GM21367 (cell line): ENCODE measurements around the gene PLB1.

Source experiments
- ATAC-seq: cut with Tn5 transposase; IDR thresholded peaks from one replicate; pipeline ENCODE4 v1.9.1; 2021; ENCODE audit not compliant: unreplicated experiment

Gene PLB1

DNA sequence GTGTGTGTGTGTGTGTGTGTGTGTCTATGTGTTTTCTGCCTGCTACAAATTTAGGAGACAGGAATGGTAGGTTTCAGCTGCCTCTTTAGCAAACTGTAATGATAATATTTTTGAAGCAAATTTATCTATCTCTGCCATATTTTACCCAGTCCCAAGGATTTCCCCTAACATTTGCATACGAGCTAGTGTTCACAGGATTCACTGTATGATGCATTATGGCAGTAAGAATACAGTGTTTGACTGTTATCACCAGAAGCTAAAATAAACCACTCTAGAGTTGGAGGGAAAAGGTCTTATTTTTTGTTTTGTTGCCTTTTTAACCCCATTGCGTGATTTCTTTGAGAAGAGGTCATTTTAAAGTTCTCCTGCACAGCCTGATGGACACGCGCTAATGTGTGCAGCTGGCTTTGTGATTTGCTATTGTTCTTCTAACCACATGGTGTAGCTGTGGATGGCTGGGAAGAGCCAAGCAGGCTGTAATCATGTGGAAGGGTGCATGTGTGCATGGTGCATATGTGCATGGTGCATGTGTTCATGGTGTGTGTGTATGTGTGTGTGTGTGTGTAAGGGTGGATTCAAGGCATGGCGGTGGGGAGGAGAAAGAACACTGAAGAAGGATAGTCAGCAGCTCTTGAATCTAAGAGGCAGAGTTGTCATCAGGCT is 62.4 kb downstream of the PLB1 start:
- no peak for ATAC-seq

DNA sequence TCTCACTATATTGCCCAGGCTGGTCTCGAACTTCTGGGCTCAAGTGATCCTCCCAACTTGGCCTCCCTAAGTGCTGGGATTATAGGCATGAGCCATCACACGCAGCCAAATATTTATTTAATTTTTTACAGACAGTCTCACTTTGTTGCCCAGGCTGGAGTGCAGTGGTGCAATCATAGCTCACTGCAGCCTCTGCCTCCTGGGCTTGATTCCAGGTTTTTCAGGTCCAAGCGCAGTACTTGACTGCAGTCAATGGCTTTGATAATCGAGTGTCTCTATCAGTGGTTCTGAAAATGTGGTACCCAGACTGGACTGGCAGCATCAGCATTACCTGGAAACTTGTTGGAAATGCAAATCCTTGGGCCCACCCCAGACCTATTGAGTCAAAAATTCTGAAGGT is 63.1 kb downstream of the PLB1 start:
- no peak for ATAC-seq

DNA sequence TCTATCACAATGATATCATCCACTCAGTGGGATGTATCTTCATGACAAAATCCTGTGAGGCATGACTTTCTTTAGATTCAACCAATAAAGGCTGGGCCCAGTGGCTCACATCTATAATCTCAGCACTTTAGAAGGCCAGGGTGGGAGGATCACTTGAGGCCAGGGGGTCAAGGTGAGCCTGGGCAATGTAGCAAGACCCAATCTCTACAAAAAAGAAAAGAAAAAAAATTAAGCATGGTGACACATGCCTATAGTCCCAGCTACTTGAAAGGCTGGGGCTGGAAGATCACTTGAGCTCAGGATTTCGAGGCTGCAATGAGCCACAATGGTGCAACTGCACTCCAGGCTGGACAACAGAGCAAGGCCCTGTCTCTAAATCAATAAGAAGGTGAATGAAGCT is 68.0 kb downstream of the PLB1 start:
- ATAC-seq, result no peak

DNA sequence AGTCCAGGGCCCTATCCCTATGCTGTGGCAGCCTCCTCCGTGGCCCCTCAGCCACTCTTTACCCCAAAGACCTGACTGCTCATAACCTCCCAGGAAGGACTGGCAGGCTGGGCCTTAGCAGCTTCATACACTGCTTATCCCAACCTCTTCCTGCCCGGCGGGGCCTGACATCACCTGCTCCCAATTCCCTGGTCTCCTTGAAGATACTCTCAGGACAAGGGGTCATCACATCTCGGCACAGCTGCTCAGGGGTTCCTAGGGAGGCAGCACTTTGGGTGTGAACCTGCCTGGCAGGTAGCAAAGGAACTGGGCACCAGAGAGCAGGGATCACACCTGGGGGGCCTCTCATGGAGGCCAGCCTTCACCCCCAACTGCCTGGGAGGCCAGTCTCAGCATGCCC is 68.5 kb downstream of the PLB1 start:
- ATAC-seq, result no peak

DNA sequence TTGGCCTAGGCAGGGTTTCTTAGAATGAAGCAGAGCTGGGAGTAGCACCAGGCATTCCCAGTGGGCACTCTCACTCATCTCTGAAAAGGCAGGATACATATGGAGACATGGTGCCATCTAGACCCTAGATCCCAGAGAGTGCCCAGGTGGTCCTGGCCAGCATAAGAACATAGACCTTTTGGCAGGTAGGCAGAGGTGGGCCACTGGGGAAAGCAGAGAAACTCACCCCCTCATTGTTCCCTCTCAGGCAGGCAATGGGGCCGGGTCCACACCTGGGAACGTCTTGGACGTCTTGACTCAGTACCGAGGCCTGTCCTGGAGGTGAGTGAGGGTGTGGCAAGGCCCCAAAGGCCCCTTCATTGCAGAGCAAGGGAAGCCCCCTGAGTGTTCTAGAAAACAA is 69.2 kb downstream of the PLB1 start:
- no peak for ATAC-seq

DNA sequence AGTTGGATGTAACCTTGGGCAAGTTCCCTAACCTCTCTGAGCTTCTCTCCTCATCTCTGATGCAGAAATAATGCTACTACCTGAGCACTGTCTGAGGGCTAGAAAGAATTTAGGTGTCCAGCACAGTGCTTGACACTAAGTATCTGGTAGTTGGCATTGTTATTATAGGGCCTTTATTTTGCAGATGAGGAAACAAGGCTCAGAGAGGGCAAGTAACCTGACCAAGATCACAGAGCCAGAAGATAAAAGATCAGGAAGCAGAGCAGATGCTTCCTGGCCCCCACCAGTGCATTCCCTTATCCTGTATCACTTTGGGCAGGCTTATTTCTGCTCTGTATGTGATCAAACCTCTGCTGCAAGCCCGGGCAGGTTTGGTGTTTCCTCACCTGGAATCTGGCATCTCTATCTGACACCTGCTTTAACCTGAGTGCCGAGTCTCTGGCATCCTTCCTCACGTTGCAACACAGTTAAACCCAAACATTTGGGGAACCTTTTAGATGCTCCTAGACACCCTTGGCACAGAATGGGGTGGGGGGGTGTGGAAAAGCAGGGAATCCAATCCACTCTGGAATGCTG is 69.9 kb downstream of the PLB1 start:
- ATAC-seq, result no peak

DNA sequence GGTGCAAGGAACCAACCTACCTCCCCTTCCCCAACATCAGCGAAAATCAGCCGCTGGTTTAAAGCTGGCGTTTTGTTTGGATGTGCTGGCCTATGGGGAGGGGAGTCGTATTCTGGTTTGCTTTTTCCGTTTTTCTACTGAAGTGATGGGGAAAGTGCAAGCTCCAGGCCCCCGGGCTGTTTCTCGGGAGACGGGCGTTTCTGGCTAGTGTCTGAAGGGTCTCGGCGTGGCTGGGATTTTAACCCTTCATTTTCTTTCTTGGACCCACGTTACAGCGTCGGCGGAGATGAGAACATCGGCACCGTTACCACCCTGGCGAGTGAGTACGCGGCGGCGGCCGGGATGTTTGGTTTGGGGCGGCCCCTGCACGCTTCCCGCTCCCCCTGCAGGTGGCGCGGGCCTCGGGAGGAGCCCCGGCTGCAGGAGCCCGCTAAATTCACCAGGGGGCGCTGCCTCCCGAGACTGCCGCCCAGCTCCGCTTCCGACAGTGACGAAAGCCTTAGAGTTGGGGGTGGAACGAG is 70.7 kb downstream of the PLB1 start:
- ATAC-seq, result peak; percentile 96

DNA sequence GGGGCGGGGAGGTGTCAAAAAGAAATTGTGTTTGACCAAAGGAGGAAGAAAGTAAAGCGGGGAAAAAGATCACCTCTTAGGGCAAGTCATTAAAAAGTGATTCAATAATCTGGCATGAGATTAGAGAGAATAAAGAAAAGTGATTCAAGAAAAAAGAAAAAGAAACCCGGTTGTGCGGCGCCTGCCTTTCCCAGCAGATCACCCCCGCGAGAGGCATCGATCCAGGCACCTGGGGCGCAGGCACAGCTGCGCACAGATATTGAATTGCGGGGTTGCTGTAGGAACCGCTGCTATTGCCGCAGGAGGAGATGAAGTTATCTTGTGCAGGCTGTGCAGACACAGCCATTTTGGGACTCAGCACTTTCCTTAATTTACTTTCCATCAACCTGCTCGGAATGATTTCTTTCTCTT is 71.2 kb downstream of the PLB1 start:
- no peak for ATAC-seq

DNA sequence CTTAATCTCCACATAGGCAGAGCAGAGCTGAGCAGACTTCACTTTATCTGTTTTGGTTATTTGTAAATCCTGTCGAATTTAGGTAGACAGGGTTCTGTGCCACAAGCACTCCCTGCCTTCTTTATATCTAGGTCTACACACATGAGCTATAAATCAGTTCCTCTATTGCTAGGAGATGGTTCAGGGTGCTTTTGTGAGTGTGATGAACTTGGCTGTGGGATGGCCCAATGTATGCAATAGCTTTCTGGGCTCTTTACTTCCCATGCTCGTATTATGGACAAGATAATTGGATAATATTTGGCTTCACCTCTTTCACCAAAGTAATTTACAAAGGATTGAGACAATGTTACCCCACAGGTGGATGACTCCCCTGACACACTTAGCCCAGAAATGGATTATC is 72.2 kb downstream of the PLB1 start:
- ATAC-seq, result no peak

DNA sequence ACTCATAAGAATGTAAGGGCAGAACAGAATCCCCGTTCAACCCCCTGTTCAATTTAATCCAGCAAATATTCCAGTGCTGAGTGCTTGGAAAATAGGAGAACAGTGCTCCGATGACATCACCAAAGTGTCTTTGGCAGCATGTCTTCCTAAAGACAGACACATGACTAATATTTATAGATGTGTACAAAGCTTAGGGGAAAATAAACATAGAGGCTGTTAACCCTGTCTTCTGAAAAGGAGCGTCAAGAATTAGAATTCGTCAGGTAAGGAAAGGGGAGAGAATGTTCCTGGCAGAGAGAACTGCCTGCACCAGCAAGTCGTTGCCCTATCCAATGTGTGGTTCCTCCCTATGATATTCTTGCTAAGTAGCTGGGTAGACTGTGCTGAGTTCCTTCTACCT is 72.7 kb downstream of the PLB1 start:
- ATAC-seq, result no peak

DNA sequence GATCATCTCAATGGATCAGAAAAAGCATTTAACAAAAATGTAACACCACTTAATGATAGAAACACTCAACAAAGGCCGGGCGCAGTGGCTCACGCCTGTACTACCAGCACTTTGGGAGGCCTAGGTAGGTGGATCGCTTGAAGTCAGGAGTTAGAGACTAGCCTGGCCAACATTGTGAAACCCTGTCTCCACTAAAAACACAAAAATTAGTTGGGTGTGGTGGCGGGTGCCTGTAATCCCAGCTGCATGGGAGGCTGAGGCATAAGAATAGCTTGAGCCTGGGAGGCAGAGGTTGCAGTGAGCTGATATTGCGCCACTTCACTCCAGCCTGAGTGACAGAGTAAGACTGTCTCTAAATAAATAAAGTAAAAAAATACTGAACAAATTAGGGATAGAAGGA is 74.6 kb downstream of the PLB1 start:
- ATAC-seq, result no peak

DNA sequence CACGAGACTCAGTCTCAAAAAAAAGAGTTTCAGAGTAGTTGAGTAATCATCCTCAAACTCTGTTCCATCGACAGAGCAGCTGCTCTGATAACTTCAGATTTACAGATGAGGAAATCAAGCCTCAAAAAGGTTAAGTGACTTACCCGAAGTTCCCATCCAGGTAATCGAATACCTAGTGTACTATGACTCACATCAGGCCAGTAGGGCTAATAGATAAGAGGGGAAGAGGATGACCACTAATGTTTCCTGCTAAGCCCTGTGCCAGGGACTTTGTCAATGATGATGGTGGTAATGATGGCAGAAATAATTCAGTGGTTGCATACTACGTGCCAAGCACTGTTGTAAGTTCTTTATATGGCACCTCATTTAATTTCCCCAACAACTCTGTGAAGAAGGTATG is 80.9 kb downstream of the PLB1 start:
- no peak for ATAC-seq

DNA sequence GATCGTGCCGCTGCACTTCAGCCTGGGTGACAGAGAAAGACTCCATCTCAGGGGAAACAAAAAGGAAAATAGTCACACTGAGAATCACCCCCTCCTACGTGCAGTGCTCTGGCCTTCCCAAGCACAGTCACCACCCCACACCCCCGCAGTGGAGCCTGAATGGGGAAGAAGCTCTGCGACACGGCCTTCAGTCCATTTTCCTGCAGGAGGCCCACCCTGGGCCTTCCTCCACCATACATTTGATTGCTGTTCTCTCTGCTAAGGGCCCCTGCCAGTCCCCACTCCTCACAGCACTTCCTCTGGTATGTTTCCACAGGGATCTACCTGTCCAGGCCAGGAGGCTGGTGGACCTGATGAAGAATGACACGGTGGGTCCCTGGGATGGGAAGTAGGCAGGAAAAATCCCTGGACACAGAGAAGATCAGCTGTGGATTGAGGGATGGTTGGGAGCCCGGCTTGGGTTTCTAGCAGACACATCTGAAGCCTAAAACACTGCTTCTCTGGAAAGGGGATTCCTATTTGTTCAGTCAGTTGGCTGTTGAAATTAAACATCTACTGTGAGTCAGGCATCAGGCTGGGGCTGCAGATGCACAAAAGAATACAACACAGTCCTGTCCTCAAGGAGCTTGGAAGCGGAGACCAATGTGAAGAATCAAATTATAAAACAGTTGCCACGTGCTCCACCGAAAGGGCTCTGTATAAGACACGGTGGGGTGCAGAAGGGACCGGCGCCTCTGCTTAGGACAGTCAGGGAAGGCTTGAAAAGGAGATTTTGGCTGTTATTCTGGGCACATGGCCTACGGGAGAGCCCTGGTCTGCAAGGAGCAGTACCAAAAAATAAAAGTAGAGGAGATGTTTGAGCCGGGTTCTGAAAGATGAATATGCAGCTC is 82.2 kb downstream of the PLB1 start:
- ATAC-seq, result no peak

DNA sequence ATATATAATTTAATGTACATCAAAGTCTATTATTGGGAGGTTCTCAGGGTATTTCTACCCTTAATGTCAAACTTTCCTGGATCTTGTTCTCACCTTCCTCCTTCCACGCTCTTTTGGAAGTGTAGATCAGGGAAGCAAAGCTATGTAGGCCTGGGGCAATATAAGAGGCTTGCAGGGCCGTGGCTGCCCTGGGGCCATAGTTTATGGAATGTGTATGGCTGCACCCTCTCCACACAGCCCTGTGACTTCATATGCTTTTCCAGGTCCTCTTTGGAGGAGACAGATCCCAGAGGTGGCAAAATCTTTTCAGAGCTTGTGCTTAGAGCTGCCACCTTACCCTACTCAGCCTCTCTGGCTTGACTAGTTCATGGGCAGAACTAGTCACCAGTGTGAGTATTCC is 82.9 kb downstream of the PLB1 start:
- ATAC-seq, result no peak

DNA sequence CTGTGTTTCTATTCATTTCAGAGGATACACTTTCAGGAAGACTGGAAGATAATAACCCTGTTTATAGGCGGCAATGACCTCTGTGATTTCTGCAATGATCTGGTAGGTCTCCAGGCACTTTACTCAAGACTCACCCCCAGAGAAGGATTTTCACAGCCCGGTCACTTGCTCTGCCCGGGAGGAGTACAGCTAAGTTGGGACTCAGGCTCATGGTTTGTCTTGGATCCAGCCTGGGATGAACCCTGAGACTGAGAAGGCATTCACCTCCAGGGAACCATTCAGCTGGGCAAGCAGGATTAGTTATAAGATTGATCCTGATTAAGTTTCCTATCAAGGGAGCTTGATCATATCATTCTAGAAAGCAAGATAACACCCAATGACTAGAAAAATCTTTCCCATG is 83.7 kb downstream of the PLB1 start:
- no peak for ATAC-seq

DNA sequence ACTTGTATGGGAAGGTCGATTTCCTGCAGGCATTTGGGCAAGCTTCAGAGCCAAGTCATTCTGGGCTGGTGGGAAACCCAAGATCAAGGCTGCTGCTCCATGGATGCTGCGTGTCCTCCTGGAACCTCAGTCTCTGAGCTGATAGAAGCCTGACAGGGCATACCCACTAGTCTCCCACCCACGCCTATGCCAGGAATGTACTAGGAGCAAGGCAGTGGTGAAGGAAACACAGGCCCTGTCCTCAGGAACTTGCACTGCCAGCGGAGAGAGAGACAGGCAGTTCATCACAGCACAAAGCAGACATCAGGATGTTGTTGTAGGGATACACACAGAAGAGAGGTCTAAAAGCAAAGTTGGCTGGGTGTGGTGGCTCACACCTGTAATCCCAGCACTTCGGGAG is 84.2 kb downstream of the PLB1 start:
- no peak for ATAC-seq

DNA sequence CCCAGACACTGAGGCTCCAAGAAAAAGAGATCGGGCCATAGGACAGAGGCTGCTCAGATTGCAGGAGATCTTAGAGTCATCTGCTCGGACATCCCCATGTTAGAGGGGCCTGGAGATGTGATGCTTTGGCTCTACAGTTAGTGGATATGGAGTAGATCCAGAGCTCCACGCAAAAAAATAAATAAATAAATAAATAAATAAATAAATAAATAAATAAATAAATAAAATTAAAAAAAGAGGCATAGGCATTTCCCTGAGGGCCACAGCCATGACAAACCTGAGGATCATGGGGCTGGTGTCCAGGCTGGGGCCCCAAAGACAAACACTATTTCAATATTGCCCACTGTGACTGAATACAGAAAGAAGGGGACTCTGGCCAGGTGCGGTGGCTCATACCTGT is 85.5 kb downstream of the PLB1 start:
- no peak for ATAC-seq

DNA sequence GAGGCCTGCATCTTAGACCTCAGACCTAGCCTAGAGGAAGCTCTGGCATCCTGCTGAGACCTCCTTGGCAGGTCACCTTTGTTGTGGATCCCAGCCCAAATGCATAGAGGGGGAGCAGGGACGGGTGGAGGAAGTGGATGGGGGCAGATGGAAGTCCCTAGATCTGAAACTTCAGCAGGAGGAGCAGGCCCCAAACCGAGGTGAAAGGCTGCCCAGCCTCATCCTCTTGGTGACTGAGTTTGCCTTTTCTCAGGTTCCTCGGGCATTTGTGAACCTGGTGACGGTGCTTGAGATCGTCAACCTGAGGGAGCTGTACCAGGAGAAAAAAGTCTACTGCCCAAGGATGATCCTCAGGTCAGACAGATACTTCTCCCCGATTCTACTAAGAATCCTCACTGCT is 86.3 kb downstream of the PLB1 start:
- ATAC-seq, result no peak

DNA sequence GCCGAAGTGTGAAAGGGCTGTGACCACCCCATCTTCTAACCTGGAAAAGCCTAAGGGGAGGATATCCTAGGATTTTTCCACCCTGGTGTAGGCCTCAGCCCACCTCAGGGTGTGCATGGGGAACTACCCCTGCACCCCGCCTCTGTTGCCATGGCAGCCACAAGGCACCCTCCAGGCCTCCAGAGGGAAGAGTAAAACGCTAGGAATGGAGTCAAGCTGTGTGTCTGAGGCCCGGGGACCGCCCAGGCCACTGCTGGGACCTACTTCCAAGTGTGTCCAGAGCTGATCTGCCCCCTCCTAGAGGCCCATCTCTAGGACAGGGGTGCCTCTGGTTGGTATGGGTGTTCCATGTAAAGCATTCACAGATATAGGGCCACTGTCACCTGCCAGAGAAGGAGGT is 86.7 kb downstream of the PLB1 start:
- no peak for ATAC-seq

DNA sequence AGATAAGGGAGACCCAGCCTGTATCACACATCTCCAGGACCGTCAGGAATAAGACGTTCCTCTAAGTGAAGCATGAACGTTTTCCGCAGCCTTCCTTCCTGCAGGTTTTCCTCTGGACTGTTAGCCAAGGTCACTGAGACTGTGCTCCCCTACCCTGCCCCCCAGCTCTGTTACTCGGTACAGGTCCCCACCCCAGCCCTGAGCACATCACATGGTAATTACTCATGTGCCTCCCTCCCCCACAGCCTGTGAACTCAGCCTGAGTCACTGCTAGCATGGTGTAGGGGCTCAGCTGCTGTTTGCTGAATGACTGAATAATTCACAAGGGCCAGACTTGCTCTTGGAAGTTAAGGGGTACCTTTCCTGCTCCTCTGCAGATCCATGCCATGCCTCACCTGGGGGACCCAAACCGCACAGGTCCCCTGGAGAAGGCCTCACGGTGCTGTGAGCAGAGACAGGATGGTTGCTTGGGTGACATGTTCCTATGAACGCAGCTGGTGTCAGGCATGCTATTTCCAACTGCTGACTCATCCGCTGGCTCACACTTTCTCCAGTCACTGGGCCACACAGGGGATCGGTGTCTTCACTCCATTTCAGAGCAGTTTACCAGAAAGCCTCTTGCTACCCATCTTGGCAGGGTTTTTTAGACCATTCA is 88.2 kb downstream of the PLB1 start:
- no peak for ATAC-seq

DNA sequence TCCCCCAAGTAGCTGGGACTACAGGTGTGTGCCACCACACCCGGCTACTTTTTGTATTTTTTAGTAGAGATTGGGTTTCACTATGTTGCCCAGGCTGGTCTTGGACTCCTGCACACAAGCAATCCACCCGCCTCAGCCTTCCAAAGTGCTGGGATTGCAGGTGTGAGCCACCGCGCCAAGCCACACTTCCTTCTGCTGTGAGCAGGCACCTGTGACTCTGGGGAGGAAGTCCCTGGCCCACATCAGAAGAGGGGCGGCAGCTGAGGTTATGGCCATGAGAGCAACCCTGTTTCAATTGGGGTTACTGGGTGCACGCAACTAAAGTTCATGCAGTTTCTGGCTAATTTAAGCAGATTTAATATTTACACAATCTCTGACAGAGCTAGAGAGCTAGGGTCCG is 91.0 kb downstream of the PLB1 start:
- no peak for ATAC-seq
